ENCODE data around the gene BICC1.

The BICC1 gene

DNA sequence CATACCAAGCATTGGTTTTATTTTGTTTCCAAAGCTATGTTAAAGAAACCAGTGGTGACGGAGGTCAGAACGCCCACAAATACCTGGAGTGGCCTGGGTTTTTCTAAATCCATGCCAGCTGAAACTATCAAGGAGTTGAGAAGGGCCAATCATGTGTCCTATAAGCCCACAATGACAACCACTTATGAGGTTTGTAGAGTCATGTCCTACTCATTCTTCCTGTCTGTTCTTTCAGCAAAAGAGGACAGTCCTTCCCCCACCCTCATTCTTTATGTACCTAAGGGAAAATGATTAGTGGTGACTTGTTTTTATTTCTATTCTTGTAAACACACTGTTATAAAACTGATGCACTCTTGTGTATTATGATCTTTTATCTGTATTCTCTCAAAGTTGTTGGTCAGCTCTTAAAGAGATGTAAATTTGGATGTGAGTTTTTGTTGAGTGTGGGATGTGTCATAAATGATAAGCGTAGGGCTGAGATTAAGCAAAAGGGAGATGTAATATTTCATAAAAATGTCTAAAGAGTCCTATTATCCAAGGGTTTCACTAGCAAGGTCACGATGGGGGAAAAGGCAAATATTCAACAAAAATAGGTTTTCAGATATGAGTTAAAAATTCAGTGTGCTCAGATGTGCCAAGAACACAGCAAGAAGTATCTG, 294.4 kb downstream of the BICC1 start:
- no peak overlapping the region for H3K27ac ChIP-seq
- TF ChIP-seq, protein P1, sequence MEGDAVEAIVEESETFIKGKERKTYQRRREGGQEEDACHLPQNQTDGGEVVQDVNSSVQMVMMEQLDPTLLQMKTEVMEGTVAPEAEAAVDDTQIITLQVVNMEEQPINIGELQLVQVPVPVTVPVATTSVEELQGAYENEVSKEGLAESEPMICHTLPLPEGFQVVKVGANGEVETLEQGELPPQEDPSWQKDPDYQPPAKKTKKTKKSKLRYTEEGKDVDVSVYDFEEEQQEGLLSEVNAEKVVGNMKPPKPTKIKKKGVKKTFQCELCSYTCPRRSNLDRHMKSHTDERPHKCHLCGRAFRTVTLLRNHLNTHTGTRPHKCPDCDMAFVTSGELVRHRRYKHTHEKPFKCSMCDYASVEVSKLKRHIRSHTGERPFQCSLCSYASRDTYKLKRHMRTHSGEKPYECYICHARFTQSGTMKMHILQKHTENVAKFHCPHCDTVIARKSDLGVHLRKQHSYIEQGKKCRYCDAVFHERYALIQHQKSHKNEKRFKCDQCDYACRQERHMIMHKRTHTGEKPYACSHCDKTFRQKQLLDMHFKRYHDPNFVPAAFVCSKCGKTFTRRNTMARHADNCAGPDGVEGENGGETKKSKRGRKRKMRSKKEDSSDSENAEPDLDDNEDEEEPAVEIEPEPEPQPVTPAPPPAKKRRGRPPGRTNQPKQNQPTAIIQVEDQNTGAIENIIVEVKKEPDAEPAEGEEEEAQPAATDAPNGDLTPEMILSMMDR (IDR thresholded peaks at IDR 0.05): no peak
- H3K4me1 ChIP-seq (ENCODE audit: control insufficient read depth in 1 of 2, insufficient read depth in 1 of 2, low read depth in 1 of 2, low read length in 1 of 2): no peaks in the 10 kb centered on the region
- H3K9me3 ChIP-seq: no peaks in the 10 kb centered on the region
- no peak overlapping the region for H3K4me3 ChIP-seq (ENCODE audit: low read depth in 1 of 2, low read length in 1 of 2)
- H3K36me3 ChIP-seq: no peaks in the 10 kb centered on the region
- no peaks in the 10 kb centered on the region for H3K27me3 ChIP-seq

DNA sequence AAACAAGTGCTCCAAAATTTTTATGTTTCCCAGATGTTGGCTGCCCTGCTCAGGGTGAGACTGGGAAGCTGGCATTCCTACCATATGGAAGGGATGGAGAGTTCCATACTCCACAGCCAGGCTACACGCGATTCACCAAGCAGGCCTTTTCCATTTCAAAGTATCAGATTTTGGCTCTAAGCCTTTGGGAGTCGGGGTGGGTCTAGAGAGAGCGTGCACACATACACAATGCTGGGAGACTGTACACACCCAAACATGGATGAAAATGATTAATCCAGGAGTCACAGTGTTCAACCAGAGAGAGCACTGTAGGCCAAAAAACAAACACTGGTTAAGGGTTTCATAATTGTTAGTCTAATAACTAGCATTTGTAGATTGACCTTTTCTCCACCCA, 295.0 kb downstream of the BICC1 start:
- H3K36me3 ChIP-seq: no peaks in the 10 kb centered on the region
- TF ChIP-seq, protein P1 (IDR thresholded peaks at IDR 0.05): no peak
- H3K4me1 ChIP-seq (ENCODE audit: control insufficient read depth in 1 of 2, insufficient read depth in 1 of 2, low read depth in 1 of 2, low read length in 1 of 2): no peaks in the 10 kb centered on the region
- no peak overlapping the region for H3K27ac ChIP-seq
- no peaks in the 10 kb centered on the region for H3K9me3 ChIP-seq
- H3K27me3 ChIP-seq: no peaks in the 10 kb centered on the region
- no peak overlapping the region for H3K4me3 ChIP-seq (ENCODE audit: low read depth in 1 of 2, low read length in 1 of 2)

DNA sequence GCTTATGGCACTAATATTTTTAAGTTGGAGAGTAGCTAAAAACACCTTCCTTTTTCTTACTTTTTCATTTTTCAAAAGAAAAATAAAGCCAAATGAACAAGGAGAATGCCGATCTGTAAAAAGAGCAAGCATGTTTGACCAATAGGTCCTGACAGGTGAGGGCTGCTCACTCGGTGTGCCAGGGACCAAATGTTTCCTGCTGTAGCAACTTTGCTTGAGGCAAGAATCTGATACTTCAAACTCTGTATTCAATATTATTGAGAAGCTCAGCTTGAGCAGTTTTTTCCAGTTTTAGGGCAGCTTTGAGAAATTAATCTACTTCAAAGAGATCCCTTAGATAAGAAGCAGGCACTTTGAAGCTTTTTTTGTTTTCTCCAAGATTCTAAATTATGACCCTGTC, 298.1 kb downstream of the BICC1 start:
- no peak overlapping the region for H3K27ac ChIP-seq
- H3K4me3 ChIP-seq (ENCODE audit: low read depth in 1 of 2, low read length in 1 of 2): no peak overlapping the region
- no peaks in the 10 kb centered on the region for H3K4me1 ChIP-seq (ENCODE audit: control insufficient read depth in 1 of 2, insufficient read depth in 1 of 2, low read depth in 1 of 2, low read length in 1 of 2)
- H3K9me3 ChIP-seq: no peaks in the 10 kb centered on the region
- no peaks in the 10 kb centered on the region for H3K36me3 ChIP-seq
- TF ChIP-seq, protein P1 (IDR thresholded peaks at IDR 0.05): no peak
- H3K27me3 ChIP-seq: no peaks in the 10 kb centered on the region

DNA sequence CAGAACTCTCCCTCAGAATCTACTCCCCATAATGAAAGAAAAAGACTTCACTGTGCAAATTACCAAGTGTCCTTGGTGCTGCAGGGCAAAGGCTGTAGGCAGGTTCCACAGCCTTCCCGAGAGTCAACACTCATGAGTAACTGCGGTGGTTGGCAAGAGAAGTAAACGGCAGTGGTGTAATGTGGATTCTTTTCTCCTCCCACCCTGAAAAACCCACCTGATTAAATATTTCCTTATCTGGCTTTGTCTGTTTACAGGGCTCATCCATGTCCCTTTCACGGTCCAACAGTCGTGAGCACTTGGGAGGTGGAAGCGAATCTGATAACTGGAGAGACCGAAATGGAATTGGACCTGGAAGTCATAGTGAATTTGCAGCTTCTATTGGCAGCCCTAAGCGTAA, 300.9 kb downstream of the BICC1 start:
- no peaks in the 10 kb centered on the region for H3K4me1 ChIP-seq (ENCODE audit: control insufficient read depth in 1 of 2, insufficient read depth in 1 of 2, low read depth in 1 of 2, low read length in 1 of 2)
- TF ChIP-seq, protein P1 (IDR thresholded peaks at IDR 0.05): no peak
- H3K9me3 ChIP-seq: no peaks in the 10 kb centered on the region
- no peak overlapping the region for H3K27ac ChIP-seq
- H3K27me3 ChIP-seq: no peaks in the 10 kb centered on the region
- H3K4me3 ChIP-seq (ENCODE audit: low read depth in 1 of 2, low read length in 1 of 2): no peak overlapping the region
- no peaks in the 10 kb centered on the region for H3K36me3 ChIP-seq

DNA sequence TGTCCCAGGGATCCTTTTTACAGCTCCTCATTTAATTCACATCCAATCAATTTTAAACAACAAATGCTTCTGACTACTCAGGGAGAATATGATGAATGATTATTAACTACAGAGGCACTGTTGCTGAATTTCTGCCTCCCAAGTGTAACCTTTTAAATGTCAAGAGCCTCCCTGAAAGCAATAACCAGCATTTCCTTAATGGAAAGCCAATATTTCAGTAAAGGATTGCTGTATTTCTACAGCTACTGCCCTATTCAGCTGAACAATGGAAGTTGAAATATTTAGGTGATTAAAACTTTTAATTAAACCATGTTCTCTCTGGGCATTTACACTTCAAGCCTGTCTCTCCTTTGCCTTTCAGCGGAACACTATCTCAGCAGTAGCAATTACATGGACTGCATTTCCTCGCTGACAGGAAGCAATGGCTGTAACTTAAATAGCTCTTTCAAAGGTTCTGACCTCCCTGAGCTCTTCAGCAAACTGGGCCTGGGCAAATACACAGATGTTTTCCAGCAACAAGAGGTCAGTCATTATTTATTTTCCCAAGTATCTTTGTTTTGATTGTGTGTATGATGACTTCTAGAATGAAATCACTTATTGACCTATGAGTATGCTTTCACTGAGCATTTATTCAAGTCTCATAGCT, 304.7 kb downstream of the BICC1 start:
- Histone ChIP-seq H3K27me3 (no peaks in the 10 kb centered on the region), H3K4me1 (ENCODE audit: control insufficient read depth in 1 of 2, insufficient read depth in 1 of 2, low read depth in 1 of 2, low read length in 1 of 2) (no peaks in the 10 kb centered on the region), H3K4me3 (ENCODE audit: low read depth in 1 of 2, low read length in 1 of 2) (no peak overlapping the region), H3K27ac (no peak overlapping the region), H3K9me3 (no peaks in the 10 kb centered on the region), H3K36me3 (no peaks in the 10 kb centered on the region)
- TF ChIP-seq, protein P1 (IDR thresholded peaks at IDR 0.05): no peak

Data from neutrophil (primary cell).